GDM1 (cell line): ENCODE data around the gene SHISA7.
A peak's percentile ranks its signal among the peaks of the same experiment; 100 is the strongest.

ENCODE experiments used
- DNase-seq: peaks from one replicate; lab custom pipeline; 2025; lab: John Stamatoyannopoulos, UW

The SHISA7 gene

DNA sequence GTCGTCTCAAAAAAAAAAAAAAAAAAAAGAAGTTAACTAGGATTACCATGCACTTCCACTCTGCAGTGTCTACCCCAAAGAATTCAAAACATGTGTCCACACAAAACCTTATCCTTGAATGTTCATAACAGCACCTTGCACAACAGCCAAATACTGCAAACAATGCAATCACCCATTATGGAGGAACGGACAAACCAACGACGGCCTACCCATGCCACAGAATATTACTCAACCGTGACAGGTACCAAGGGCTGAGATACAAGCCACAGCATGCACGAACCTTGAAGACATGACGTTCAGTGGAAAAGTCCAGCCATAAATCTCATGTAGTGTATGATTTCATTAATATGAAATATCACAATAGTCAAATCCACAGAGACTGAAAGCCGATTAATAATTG is 3.0 kb upstream of the SHISA7 start:
- no peak for DNase-seq

DNA sequence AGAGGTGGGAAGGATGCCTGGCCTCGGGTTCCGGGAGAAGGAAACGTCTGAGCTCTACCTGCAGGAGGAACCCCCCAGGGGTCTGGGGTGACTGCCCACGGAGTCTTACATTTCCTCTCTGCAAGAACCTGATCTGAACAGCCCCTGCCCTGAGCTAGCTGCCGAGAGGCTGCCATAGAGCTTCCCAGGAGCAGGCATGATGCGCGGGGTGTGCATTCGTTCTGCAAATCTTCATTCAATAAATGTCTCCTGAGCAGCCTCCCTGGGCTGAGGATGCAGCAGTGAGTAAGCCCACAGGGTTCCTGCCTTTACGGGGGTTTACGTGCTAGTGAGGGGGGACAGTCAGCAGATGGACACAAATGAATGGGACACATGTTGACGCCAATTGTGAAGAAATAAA is 1.5 kb upstream of the SHISA7 start:
- no peak for DNase-seq

DNA sequence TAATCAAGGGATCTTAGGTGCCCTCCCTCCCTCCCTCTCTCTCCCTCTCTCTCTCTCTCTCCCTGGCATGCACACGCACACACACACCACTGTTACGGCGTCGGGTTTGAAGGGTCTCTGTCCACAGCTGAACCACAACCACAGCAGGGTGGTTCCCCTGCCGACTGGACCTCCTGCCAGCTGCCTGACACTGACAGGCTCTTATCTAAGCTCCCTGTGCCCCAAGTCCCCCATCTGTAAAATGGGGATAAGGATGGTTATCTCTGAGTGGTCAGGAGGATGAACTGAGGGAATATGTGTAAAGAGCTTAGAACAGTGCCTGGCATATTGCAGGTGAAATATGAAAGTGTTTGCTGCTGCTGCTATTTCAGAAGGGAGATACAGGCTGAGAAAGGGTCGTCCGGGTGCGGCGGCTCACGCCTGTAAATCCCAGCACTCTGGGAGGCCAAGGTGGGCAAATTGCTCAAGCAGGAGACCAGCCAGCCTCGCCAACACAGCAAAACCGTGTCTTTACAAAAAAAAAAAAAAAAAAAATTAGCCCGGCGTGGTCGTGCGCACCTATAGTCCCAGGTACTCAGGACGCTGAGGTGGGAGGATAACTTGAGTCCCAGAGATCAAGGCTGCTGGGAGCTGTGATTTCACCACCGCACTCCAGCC is 852 bp upstream of the SHISA7 start:
- no peak for DNase-seq

DNA sequence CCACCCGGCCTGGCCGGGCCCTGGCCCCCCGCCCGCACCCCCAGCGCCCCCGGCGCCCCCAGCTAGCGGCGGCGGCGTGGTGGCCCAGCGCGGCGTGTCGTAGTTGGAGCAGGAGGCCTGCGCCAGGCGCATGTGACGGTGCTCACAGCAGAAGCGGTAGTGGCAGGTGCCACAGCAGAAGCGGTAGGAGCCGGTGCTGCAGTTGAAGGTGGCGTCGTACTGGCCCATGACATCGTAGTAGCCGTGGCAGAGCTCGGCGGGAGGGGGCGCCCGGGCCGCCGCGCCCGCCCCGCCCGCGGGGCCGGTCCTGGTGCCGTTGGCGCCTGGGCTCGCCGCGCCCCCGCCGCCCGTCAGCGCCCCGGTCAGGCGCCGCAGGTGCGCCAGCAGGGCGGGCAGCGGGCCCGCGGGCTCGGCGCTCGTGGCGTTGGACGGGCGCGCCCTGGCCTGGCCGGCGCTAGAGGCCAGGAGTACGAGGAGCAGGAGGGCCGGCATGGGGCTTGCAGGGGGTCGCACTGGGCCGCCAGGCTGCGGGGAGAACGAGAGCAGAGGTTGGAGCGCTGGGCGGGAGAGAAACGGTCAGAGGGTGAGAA is 633 bp downstream of the SHISA7 start:
- DNase-seq = no peak

DNA sequence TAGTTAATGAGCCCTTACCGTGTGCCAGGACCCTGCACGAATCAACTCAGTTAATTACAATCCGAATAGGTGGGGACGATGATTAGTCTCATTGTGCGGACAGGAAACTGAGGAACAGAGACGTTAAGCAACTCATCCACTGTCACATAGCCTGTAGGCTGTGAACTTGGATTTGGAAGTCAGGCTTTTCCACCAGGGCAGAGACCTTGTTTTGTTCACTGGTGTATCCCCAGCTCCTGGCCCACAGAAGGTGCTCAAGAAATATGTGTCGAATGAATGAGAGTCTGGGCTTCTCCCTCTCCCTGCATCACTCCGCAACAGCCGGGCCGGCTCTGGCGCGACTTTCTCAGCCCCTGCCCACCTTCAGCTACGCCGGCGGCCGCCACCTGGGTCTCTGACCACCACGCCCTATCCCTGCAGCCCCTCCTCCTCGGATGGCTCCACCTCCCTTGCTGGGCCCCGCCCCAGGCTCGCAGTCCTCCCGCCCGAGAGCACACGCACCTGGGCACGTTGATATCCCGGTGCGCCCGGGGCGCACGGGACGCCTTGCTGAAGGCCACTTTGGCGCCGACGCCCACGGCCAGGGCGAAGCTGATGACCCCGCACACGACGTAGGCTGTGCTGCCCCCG is 1.3 kb downstream of the SHISA7 start:
- no peak for DNase-seq

DNA sequence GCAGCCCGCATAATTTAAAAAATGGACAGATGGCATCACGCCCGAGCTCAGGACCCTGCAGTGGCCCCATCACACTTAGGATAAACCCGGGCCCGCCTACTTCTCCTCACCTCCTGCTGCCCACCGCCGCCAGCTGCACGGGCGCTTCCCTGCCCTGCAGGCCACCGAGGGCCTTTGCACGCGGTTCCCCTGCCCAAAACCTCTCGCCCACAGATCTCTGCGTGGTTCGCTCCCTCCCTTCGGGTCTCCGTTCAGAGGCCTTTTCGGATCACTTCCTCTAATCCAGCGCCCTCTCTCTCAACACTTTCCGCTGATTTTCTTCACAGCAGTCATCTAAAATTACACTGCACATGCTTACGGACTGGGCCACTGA is 1.8 kb downstream of the SHISA7 start:
- peak; percentile 2 for DNase-seq

DNA sequence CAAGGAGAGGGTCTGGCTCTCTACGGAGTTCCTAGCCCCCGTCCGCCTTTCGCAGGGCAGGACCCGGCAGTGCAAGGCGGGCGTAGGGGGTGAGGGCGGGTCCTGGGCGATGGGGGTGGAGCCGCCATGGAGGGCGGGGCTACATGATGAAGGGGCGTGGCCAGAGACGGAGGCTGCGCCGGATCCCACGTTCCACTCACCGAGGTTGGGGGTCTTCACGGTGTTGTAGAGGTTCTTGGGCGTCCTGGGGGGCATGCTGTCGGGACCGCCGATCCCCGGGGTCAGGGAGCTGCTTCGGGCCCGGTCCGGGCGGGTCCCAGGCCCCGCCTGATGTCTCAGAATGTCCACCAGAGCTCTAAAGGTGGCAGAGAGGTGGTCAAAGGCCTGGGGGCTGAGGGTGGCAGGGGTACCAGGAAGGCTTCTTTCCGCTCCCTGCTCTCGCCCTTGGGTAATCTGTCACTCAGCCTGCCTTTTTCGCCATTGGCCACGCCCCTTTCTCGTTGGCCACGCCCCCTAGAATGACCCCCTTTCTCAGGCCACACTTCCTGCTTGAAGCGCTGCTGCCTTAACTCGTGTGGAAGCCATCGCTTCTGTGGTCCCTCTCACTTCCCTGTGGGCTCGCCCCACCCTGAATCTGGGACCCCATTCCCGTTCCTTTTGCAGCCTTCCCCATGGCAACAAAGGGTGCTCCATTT is 2.5 kb downstream of the SHISA7 start:
- no peak for DNase-seq

DNA sequence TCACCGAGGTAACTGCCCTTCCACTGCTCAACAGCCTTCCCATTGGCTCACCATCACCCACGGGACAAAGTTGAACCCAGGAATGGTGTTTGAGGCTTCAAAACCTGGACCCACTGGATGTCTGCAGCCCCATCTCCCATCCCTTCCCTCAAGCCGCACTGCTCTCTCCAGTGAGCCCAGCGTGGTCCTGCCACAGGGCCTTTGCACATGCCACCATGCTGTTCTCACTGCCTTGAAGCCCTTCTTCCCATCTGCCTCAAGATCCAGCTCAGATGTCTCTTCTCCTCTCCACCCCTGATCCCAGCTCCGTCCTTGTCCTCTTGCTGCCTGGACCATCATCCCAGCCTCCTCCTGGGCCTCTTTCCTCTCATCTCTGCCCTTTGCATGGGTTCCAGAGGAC is 4.0 kb downstream of the SHISA7 start:
- no peak for DNase-seq

DNA sequence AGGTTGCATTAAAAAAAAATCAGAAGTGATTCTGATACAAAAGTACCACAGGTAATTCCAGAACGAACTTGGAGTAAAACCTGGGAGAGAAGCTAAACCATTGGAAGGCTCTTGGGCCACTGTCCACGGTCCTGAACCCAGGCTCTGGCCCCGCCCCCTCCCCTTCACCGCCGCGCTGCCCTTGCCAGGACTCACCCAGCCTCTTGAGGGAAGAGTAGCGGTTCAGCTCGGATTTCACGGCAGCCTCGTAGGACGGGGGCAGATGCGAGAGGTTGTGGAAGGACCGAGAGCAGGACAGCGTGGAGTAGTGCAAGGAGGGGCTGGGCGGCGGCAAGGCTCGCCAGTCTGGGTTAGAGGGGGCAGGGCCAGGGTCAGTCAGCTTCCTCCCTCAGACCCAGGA is 5.7 kb downstream of the SHISA7 start:
- peak; percentile 41 for DNase-seq

DNA sequence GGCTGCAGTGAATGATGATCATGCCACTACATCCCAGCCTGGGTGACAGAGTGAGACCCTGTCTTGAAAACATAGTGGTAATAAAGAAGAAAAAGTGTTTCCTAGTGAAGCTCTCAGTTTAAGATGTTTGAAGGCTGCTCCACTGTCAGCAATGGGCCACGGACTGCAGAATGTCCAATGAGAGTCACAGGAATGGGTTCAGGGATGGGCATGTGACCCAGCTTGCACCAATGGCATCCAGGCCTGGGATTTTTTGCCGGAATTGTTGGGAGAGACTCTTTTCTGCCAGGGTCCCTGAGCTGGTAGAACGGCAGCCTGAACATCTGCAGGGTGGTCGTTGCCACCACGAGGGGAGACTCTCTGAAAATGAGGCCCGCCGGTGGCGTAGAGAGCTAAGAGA is 6.3 kb downstream of the SHISA7 start:
- DNase-seq = no peak

DNA sequence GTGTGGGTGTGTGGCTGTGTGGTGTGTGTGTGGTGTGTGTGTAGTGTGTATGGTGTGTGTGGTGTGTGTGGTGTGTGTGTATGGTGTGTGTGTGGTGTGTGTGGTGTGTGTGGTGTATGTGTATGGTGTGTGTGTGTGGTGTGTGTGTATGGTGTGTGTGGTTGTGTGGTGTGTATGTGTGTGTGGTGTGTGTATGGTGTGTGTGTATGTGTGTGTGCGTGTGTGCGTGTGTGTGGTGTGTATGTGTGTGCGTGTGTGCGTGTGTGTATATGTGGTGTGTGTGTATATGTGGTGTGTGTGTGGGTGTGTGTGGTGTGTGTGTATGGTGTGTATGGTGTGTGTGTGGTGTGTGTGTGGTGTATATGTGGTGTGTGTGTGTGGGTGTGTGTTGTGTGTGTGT is 8.1 kb downstream of the SHISA7 start:
- DNase-seq = no peak

DNA sequence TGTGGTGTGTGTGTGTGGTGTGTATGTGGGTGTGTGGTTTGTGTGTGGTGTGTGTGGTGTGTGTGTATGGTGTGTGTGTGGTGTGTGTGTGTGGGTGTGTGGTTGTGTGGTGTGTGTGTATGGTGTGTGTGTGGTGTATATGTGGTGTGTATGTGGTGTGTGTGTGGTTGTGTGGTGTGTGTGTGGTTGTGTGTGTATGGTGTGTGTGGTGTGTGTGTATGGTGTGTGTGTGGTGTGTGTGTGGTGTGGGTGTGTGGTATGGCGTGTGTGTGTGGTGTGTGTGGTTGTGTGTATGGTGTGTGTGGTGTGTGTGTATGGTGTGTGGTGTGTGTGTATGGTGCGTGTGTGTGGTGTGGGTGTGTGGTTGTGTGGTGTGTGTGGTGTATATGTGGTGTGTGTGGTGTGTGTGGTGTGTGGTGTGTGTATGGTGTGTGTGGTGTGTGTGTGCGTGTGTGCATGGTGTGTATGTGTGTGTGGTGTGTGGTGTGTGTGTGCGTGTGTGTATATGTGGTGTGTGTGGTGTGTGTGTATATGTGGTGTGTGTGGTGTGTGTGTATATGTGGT is 8.7 kb downstream of the SHISA7 start:
- no peak for DNase-seq

DNA sequence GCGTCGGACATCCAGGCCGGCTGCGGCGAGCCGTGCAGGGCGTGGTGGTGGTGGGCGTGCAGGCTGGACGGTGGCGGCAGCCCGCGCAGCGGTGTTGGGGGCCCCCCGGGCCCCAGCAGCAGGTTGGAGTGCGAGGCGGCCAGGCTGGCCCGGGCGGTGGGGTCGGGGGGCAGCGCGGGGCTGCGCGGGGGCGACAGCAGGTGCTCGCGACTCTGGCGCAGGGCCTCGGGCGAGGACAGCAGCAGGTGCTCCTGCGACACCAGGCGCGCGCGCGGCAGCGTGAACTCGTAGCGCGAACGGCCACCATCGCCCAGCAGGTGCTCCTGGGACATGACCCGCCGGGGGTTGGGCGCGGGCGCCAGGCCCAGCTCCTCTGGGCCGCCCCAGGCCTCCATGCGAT is 9.8 kb downstream of the SHISA7 start:
- DNase-seq = no peak

DNA sequence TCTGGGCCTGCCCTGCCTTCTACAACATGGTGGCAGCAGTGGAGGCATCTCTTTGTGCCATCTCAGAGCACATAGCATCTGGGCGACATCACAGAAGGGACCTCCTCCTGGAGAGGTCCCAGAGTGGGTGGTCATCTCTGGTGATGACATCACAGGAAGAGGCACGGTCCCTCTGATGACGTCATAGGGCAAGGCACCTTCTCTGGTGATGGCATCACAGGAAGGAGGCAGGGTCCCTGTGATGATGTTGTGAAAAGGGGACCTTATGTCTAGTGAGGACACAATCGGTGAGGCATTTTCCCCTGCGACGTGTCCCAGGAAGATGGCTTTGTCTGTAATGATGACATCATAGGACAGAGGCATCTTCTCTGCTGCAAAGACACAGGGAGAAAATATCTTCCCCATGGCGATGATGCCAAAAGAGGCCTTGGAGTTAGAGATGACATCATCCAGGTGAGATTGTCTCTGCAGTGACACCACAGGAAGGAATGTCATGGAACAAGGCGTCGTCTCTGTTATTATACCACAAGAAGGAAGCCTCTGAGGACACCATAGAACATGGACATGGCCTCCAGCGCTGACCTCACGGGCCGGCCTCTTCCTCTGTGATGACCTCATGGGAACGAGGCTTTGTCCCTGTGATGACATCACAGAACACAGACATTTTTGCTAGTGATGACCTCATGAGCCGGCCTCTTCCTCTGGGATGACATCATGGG is 10.7 kb downstream of the SHISA7 start:
- no peak for DNase-seq

DNA sequence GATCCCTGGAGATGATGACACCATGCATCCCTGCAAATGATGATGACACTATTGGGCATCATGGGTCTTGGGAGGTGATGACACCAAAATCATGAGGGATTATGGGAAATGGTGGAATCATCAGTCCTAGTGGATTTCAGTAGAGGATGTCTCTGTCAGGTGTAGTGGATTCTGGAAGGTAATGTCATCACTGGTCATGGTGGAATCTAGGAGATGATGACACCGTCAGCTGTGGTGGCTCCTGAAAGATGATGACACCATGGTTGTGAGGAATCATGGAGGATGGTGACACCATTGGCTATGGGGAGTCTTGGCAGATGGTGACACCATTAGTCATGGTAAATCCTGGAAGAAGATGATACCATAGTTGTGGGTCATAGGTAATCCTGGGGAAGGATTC is 11.9 kb downstream of the SHISA7 start:
- DNase-seq = no peak

DNA sequence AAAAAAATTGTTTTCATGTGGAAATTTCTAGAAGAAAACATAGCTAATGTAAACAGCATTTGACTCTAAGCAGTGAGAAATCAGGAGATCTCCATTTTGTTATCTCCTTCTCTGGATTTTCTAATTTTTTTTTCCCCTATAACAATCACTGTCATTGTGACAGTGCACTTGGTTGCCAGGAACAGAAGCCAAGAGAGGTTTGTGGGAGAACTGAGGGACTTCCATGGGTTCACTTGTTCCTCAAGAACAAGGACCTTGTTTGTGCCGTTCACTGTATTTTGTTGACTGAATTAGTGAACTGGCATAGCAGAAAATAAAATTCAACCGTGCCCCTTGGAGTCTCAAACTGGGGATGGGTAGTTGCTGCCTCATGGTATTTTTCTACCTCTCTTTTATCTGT is 17.1 kb downstream of the SHISA7 start:
- no peak for DNase-seq

DNA sequence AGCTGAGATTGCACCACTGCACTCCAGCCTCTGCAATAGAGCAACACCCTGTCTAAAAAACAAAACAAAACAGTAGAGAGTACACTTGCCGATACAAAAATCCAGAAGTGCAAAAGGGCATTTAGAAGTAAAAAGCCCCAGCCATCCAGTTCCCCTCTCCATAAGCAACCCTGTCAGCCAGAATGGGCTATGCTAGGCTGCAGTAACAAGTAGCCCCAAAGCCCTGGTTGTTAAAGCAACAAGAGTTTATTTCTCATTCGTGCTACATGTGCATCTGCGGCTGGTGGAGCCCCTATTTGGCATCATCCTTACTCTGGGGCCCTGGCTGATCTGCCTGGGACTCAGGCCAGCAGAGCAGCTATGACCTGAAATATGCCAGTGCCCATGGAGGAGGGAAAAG is 18.6 kb downstream of the SHISA7 start:
- no peak for DNase-seq

DNA sequence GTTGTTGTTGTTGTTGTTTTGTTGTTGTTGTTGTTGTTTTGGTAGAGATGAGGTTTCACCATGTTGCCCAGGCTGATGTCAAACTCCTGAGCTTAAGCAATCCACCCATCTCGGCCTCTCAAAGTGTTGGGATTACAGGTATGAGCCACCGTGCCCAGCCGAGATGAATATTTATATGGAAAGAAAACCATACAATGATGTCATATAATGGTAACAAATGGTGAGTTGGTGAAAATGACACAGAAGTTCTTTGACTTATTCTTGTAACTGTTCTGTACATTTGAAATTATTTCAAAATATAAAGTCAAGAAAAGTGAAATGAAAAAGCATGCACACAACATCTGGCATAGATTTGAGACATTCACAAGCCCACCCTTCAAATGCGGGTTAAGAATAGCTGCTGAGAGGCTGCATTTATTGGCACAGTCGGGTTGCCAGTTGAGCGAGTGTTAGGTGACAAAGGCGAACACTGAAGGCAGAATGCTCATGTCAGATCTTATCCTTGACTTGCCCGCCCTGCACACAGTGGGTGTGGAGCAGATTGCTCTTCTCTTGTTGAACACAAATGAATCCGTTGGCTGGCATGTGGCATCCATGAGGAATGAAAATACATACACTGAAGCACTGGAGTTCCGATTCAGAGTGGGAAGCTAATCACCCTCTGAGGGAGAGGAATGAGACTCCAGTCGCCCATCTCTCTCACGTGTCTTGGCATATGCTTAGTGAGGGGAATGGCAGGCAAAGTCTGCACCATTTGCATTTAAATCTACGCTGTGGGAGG is 19.7 kb downstream of the SHISA7 start:
- no peak for DNase-seq

DNA sequence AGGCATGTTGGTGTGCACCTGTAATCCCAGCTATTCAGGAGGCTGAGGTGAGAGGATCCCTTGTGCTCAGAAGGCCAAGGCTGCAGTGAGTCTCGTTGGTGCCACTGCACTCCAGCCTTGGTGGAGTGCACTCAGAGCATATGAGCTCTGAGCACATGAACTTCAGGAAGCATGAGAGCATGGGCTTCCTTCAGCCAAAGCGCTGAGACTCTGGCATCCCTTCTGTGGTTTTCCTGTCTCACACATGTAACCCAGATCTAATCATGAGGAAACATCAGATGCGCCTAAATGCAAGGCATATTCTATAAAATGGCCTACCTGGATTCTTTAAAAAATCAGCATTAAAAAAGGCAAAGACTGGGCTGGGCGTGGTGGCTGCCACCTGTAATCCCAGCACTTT is 21.8 kb downstream of the SHISA7 start:
- peak; percentile 87 for DNase-seq

DNA sequence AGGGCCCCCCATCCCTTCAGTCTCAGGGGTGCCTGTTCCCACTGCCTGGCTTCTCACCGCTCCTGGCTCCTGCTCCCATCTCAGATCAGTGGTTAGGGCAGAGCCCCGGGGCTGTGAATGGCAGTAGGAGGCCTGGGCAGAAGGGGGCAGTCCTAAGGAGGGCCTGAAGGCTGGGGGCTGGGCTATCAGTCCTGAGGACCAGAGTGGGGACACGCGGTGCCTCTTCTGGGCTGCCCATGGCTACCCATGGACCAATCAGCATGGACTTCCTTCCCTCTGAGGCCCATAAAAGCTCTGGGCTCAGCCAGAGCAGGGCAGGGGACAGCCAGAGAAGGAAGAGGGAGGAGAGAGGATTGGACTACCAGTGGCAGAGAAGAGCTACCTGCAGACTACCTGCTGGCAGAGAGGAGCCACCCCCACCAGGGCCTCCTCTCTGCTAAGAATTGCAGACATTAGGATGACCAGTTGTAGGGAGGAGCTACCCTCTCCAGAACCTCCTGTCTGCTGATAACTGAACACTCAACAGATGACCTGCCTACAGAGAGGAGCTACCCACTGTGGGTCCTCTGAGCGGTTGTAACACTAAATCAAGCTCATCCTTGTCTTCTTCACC is 23.4 kb downstream of the SHISA7 start:
- no peak for DNase-seq

DNA sequence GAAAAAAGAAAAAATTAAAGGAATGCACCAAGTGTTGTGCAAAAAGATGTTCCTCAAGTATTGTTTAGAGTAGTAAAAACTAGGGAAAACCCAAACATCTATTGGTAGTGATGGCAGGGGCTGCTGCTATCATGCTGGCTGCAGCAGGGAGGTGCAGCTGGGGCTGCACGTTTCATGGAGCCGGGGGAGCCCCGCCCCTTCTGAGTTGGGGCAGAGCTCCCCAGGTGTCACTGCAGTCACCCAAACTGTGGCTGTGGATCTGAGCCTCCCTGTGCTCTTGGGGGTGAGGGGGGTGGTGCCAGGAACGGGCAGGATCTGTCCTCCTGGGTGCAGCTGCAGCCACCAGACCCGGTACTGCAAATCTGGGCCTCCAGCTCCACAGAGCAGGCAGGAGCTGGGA is 24.0 kb downstream of the SHISA7 start:
- no peak for DNase-seq
